HG03442 (cell line): Measurements from ENCODE around the gene ABCF3.
"Not testable (repeated sequence)": the region's sequence is repeated elsewhere in the genome, so short reads cannot be mapped to it uniquely, and the experiment has no call there.

Experiments
- ATAC-seq: cut with Tn5 transposase; IDR thresholded peaks from one replicate; pipeline ENCODE4 v1.9.1; 2021; ENCODE audit warnings: mild to moderate bottlenecking, moderate library complexity; ENCODE audit not compliant: unreplicated experiment

Gene ABCF3, protein sequence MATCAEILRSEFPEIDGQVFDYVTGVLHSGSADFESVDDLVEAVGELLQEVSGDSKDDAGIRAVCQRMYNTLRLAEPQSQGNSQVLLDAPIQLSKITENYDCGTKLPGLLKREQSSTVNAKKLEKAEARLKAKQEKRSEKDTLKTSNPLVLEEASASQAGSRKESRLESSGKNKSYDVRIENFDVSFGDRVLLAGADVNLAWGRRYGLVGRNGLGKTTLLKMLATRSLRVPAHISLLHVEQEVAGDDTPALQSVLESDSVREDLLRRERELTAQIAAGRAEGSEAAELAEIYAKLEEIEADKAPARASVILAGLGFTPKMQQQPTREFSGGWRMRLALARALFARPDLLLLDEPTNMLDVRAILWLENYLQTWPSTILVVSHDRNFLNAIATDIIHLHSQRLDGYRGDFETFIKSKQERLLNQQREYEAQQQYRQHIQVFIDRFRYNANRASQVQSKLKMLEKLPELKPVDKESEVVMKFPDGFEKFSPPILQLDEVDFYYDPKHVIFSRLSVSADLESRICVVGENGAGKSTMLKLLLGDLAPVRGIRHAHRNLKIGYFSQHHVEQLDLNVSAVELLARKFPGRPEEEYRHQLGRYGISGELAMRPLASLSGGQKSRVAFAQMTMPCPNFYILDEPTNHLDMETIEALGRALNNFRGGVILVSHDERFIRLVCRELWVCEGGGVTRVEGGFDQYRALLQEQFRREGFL

GRCh38 chr3:184186184-184186901 is at the start of gene ABCF3:
Gene ABCF3, plus strand, starts transcription at chr3:184186199. Its CDS starts 9 bp downstream, at chr3:184186208.
- peak; percentile 22 for ATAC-seq

DNA sequence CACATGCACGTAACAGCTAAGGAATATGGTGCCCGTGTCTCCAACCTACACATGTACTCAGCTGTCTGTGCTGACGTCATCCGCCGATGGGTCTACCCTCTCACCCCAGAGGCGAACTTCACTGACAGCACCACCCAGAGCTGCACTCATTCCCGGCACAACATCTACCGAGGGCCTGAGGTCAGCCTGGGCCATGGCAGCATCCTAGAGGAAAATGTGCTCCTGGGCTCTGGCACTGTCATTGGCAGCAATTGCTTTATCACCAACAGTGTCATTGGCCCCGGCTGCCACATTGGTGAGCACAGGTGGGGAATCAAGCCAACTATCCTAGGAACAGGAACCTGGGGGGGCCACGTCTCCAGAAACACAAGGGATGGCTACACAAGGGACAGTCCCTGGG is 45.6 kb upstream of the ABCF3 start:
- no peak for ATAC-seq

- no peak for ATAC-seq
These were observed 43.8 kb upstream of the ABCF3 start for GRCh38 chr3:184142199-184142598.

DNA sequence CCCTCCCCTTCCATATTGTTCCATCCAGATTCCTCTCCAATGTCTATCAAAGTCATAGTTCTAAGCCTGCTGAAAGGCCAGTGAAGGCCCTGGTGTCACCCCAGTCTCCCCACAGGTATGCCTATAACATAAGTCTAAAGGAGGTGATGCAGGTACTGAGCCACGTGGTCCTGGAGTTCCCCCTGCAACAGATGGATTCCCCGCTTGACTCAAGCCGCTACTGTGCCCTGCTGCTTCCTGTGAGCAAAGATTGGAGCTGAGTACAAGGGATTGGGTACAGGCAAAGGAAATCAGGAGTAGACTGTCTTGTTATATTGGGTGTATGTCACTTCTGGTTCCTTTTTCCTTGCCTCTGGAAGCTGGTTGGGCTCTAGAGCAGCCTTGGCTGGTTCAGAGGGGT is 42.7 kb upstream of the ABCF3 start:
- peak; percentile 41 for ATAC-seq

- ATAC-seq, result no peak
These were observed 41.5 kb upstream of the ABCF3 start for GRCh38 chr3:184144505-184144904.

DNA sequence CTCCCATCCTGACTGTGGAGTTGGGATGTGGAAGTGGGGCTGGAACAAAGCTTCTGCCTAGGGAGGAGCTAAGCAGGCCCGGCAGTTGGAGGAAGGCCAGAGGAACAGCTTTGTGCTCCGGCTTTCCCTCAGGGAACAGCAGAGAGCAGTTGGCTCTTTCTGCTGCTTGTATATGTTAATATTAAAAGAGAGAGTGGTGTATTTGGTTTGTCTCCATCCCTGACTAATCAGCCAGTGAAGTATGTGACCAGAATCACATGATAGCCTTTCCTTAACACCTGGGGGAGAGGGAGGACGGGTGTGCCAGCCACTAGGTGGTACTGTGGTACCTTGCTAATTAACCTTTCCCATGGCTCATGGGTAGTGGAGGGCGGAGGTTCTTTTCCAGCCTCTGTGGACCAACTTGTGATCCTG is 40.9 kb upstream of the ABCF3 start:
- no peak for ATAC-seq

- ATAC-seq, result no peak
These were observed 40.2 kb upstream of the ABCF3 start for GRCh38 chr3:184145751-184146270.

- ATAC-seq, result no peak
These were observed 37.9 kb upstream of the ABCF3 start for GRCh38 chr3:184148076-184148475.

DNA sequence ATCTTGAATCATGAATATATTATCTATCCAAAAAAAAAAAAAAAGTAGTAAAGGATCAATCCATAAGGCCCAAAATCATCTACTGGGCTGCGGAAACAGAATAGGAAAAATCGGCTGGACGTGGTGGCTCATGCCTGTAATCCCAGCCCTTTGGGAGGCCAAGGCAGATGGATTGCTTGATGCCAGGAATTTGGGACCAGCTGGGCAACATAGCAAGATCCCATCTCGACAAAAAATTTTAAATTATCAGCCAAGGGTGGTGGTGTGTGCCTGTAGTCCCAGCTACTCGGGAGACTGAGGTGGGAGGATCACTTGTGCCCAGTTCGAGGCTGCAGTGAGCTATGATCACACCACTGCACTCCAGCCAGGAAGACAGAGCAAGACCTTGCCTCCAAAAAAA is 36.9 kb upstream of the ABCF3 start:
- ATAC-seq, result no peak

- not testable (repeated sequence) for ATAC-seq
These were observed 36.2 kb upstream of the ABCF3 start for GRCh38 chr3:184149770-184150169.

GRCh38 chr3:184154885-184155643 is 30.9 kb upstream of the ABCF3 start, which contains the start of gene DVL3:
Gene DVL3, plus strand, starts transcription at chr3:184155377. Its CDS starts 259 bp downstream, at chr3:184155636.
- ATAC-seq, result peak; percentile 63

GRCh38 chr3:184155644-184156521 is 30.1 kb upstream of the ABCF3 start:
- peak; percentile 28 for ATAC-seq

DNA sequence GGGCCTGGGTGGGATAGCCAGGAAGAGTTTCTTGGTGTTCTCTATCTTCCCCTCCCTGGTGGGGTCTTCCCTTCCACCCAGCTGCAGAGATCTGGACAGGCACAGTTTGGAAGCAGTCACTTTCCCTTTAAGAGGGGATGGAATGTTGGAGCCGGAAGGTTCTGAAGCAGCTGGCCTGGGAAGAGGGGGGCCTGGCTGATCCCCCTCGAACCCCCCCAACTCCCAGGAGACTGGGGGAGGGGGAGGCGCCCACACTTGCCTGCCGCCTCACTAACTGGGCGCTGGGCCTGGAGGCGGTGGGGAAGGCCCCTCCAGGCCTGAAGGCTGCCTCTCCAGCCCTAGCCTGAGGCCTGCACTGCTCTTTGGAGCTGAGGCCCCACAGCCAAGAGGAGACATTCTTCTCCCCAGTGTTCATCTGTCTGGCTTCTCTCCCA is 29.5 kb upstream of the ABCF3 start:
- no peak for ATAC-seq

DNA sequence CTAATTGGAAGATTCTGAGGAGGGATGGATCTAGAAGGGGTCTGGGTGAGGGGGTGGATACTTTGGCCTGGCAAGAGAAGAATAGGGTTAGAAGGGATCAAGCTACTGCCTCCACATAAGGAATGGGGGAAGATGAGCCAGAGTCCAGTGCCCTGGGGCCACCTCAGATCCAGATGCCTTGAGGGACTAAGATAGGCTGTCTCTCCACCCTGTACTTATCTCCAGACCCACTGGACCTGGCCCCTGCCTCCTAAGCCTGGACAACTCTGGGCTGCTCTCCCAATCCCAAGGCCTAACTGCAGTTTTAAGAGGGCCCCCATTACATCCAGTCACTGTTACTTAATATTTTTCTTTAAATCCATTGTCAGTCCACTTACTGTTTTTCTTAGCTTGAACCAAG is 28.8 kb upstream of the ABCF3 start:
- ATAC-seq, result no peak

DNA sequence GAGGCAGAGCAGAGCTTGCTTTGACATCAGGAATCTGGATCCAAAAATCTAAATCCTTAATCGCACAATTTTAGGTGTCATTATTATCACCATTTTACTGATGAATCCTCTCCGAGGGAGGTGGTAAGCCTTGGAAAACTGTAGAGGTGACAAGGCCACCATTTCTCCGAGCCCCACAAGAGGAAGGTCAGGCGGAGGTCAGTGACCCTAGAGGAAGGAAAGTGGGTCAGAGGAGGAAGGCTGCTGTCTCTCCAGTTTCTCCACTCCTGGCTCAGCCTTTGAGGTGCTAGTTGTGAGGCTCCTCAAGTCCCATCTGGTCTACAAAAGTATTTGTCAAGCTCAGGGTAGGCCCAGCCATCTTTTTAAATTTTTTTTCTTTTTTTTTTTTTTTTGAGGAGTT is 27.6 kb upstream of the ABCF3 start:
- no peak for ATAC-seq

DNA sequence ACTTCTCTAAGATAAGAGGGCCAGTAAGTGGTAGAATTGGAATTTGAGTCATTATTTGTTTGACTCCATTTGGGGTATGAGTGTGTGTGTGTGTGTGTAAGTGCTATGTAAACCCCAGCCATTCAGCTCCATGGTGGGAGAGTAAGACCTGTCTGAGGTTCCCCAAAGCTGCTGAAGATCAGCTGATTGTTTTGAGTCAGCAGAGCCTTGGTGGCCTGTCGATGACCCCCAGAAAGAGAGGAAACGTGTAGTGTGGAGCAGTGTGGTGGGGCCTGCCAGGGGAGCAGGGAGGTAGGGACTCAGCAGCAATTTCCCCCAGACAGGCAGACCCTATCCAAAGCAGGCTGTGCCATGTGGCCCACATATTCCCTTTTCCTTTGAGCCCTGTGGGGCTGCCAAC is 25.5 kb upstream of the ABCF3 start:
- peak; percentile 56 for ATAC-seq

GRCh38 chr3:184162571-184163070 is 23.4 kb upstream of the ABCF3 start:
- ATAC-seq, result not testable (repeated sequence)

GRCh38 chr3:184164648-184165330 is 21.2 kb upstream of the ABCF3 start:
- no peak for ATAC-seq

GRCh38 chr3:184165543-184165942 is 20.5 kb upstream of the ABCF3 start:
- ATAC-seq, result no peak
